ENCODE data around the gene LRP1B.

LRP1B gene

GRCh38 chr2:140929849-140930248 is 1201.0 kb downstream of the LRP1B start:
- no peak for DNase-seq (ENCODE audit: low read depth in 2 of 2)

GRCh38 chr2:140918426-140918825 is 1212.4 kb downstream of the LRP1B start:
- DNase-seq (ENCODE audit: low read depth in 2 of 2), result no peak

GRCh38 chr2:140916410-140916809 is 1214.4 kb downstream of the LRP1B start:
- DNase-seq (ENCODE audit: low read depth in 2 of 2), result no peak

- no peak for DNase-seq (ENCODE audit: low read depth in 2 of 2)
These were observed 1220.1 kb downstream of the LRP1B start for GRCh38 chr2:140910683-140911082.

GRCh38 chr2:140905083-140905781 is 1225.6 kb downstream of the LRP1B start:
- DNase-seq (ENCODE audit: low read depth in 2 of 2), result no peak

DNA sequence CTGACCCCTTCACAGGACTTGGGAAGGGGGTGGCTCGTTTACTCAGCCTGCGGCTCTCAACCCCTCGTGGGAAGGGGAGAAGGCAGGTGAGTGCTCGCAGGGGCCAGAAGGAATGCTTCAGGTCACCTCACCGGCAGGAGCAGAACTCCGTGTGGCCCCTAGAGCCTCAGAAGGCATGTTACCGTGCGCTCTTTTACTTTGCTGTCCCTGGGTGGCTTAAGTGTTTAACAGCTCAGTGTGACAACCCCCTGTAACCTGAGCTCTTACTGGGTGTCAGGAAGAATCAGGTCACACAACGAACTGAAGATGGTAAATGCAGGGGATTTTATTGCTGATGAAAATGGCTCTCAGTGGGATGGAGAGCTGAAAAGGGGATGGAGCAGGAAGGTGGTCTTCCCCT is 1235.4 kb downstream of the LRP1B start:
- DNase-seq (ENCODE audit: low read depth in 2 of 2), result no peak

- peak; percentile 64 to 71 for DNase-seq (ENCODE audit: low read depth in 2 of 2)
These were observed 1237.1 kb downstream of the LRP1B start for GRCh38 chr2:140893685-140894084.

DNA sequence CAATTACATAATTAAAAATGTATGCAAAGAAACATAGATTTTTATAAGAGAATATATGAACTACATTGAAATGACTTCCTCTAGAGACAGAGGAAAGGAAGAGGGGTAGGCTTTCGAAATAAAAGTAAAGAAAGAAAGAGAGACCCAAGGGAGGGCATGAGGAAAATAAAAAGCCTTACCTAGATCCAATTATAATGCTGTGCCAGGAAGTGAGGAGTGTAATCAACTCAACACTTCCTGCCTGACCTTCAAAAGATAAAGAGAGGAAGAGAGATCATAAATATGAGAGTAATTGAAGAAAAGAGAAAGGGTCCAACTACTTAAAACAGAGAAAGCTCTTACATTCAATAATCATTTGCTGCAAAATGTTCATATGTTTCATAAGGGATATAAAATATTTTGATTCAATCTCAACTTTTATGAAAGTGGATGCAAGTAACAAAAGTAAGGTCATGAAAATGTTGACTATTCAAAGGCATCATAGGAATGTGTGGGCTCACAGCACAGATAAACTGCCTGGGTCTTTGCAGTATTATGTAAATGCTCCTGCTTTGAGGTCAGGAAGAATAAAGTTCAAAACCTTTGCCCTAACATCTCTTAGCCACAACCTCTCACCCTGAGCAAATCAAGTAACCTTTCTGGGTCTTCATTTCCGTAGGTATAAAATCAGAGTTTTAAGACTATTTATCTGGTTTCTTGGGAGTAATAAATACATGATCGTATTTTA is 1237.7 kb downstream of the LRP1B start:
- DNase-seq (ENCODE audit: low read depth in 2 of 2), result no peak

- peak; percentile 32 to 33 for DNase-seq (ENCODE audit: low read depth in 2 of 2)
These were observed 1238.4 kb downstream of the LRP1B start for GRCh38 chr2:140892436-140892835.

- no peak for DNase-seq (ENCODE audit: low read depth in 2 of 2)
These were observed 1239.1 kb downstream of the LRP1B start for GRCh38 chr2:140891614-140892212.

DNA sequence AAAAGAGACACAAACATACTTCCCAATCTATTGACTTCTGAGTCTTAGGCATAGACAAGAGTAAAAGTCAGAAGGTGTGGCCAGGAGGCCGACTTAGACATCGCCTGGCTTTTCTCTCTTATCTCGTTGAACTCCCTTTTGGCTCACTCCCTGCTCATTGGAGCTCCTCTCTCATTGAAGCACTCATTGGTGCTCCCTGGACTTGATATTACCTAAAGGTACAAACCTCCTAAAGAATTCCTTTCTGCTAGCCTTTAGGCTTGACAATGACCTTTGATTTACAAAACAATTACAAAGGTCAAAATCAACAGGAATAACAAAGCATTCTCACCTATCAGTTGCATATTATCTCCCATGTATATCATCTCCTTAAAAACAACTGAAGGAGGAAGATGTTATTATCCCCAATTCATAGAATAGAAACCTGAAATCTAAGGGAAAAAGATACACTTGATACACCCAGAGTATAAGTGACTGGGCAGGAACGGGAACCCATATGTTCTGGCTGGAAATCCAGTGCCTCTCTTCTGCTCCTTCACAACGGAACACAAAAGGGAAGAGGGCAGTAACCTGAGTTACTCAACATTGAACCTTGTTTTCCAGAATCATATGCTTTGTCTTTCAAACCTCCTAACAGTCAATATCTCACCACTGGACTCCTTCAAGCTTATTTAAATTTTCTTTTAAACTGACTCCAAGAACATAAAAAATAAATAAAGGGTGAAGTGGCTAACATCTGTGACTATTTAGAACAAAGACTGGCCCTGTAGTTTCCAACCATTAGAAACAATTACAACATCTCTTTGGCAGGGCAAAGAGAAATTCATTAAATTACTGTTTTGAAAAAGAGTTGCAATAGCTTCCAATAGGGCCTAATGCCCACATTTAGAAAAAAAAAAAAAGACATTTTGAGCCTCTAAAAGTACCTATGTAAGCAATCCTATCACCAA is 1247.9 kb downstream of the LRP1B start:
- DNase-seq (ENCODE audit: low read depth in 2 of 2), result peak in 1 of 2 experiments; percentile 6

DNA sequence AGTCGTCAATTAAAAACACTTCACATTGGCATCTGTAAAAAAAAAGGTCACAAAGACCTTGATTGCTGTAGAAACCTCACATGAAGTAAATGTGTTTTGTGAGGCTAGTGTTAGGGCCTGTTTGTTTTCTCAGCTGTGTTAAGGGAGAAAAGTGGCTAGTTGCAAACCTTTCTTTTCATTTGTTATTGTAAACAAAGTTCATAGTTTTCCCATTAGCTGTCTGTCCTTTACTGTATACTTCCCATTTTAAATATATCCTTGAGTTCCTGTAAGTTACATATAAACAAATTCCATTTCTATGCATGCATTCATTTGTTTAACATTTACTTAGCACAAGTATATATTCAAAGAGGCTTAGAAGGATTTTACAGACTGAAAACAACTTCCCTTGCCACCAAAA is 1250.2 kb downstream of the LRP1B start:
- no peak for DNase-seq (ENCODE audit: low read depth in 2 of 2)

DNA sequence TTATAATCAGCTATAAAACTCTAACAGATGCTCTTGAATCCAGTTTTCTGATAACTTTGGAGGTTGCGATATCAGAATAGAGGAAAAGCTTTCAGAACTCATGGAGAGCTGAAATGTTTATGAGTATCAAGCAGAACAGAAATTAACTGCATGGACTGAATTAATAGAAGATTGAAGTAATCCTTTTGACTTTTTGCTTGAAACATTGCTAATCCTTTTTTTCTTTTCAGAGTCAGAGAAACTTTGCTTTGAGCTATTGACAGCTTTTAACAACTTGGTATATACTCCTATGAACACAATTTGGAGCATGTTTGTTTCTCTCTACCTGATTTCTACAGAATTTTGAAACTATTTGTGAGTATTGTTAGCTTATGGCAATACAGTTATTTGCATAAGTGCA is 1254.8 kb downstream of the LRP1B start:
- DNase-seq (ENCODE audit: low read depth in 2 of 2), result no peak

- no peak for DNase-seq (ENCODE audit: low read depth in 2 of 2)
These were observed 1256.8 kb downstream of the LRP1B start for GRCh38 chr2:140873915-140874531.

- DNase-seq (ENCODE audit: low read depth in 2 of 2), result no peak
These were observed 1260.9 kb downstream of the LRP1B start for GRCh38 chr2:140869925-140870324.

DNA sequence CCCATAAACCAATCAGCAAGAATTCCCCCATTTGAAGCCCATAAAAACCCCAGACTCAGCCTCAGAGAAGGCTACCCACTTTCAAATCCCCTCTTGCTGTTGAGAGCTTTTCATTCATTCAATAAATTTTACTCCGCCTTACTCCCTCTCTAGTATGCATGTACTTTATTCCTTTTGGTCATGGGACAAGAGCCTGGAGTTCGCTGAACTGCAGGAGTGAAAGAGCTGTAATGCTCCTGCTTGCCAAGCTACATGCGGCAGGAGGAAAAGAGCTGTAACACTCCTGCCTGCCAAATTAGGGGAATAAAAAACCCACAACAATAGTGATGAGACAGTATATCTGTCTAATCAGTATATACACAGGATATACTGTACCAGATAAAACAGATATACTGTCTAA is 1261.7 kb downstream of the LRP1B start:
- DNase-seq (ENCODE audit: low read depth in 2 of 2), result no peak

DNA sequence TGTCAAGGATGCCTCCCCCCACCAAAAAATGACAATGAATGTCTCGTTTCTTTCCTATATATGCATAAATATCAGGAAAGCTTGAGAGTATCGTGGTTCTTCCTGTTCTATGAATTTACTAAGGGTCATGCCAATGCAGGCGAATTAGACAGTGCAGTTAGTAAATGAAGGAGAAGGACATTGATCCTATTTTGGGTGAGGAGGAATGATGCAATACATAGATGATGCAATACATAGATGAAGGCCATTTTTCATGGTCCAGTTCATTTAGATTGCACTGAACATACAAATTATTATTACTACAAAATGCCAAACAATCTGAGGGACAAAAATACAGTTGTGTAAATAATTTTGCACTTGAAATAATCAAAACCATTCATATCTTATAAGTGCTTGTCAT is 1265.0 kb downstream of the LRP1B start:
- DNase-seq (ENCODE audit: low read depth in 2 of 2), result no peak

DNA sequence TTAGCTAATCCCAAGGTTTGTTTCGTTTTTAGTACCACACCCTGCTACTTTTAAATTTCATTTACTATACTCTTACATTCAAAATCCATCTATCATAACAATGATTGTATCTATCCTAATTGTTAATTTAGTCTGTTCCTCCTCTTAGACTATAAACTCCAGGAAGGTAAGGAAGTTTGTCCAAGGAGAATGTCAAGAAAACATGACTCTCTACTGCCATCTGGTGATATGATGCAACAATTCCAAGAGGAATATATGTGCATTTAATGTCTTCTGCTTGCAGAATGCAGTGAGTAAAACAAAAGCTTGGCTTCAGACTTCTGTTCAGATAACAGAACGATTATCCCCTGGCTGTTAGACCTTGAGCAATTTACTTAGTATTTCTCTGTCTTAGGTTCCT is 1267.1 kb downstream of the LRP1B start:
- peak; percentile 42 to 46 for DNase-seq (ENCODE audit: low read depth in 2 of 2)

DNA sequence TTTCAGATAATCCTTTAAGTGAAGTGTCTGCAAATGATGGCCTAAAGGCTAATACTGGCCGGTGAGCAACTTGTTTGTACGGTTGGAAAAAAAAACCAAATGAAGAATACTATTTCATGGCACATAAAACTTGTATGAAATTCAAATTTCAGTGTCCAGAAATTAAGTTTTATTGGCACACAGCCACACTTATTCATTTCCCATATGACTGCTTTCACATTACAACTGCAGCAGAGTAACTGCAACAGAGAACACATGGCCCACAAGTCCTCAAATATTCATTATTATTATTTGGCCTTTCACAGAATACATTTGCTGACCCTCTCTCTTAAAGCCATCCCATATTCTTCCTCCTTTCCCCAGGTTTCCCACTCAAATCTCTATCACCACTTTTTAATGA is 1268.6 kb downstream of the LRP1B start:
- no peak for DNase-seq (ENCODE audit: low read depth in 2 of 2)

GRCh38 chr2:140861666-140862065 is 1269.2 kb downstream of the LRP1B start:
- no peak for DNase-seq (ENCODE audit: low read depth in 2 of 2)

DNA sequence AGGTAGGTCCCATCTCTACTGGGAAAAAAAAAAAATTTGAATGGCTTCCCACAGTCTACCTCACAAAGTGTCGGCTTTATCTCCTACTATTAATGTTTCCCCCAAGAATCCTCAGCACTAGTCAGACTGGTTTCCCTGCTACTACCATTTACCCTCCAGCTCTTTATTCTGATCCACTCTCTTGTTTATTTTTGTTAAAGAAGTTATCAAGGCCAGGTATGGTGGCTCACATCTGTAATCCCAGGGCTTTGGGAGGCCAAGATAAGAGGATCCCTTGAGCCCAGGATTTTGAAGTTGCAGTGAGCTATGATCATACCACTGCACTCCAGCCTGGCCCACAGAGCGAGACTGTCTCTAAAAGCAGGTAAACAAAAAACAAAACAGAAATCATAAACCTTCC is 1275.3 kb downstream of the LRP1B start:
- no peak for DNase-seq (ENCODE audit: low read depth in 2 of 2)

Data from fibroblast of skin of left quadriceps (primary cell).